Uterus (tissue), 2 donors: ENCODE results near the gene CLDN14.

ENCODE experiments used
- POLR2A ChIP-seq, 2 donors: fragments of 450-650 bp; IDR thresholded peaks; one replicate each; pipeline ENCODE4 v1.6.1; 2016; ENCODE audit warnings: antibody characterized with exemption in 2 of 2, mild to moderate bottlenecking in 1 of 2, moderate library complexity in 1 of 2
- TF ChIP-seq, protein P1 (sequence below), 4 experiments: fragments of 200-600 bp in 2 of 4; fragments of 450-650 bp in 2 of 4; sonication (generic) in 2 of 4; IDR thresholded peaks; one replicate each; pipeline ENCODE4 v1.5.1; 2016 to 2019; ENCODE audit warnings: antibody characterized with exemption in 4 of 4, mild to moderate bottlenecking in 2 of 4, moderate library complexity in 1 of 4

DNA sequence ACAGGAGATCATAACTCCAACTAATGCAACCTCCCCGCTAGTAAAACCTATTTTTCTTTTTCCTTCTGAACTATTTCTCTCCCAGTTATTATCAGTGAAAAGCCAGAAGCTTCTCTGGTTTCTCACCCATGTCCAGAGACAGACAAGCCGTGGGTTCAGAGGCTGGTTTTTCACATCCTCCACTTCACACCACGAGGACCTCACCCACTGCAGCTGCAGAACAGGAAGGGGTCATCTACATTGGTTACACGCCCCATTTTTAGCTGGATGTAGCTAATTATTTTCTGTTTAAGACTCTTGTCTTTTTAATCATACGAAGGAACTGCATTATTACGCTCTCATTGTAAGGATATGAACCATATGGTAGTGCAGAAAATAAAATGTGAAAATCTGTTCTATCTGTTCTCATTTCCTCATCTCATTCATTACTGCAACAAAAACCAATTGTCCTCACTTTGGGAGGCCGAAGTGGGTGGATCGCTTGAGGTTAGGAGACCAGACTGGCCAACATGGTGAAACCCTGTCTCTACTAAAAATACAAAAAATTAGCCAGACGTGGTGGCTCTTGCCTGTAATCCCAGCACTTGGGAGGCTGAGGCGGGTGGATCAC lies 39.1 kb upstream of the CLDN14 start:
- TF ChIP-seq, protein P1, sequence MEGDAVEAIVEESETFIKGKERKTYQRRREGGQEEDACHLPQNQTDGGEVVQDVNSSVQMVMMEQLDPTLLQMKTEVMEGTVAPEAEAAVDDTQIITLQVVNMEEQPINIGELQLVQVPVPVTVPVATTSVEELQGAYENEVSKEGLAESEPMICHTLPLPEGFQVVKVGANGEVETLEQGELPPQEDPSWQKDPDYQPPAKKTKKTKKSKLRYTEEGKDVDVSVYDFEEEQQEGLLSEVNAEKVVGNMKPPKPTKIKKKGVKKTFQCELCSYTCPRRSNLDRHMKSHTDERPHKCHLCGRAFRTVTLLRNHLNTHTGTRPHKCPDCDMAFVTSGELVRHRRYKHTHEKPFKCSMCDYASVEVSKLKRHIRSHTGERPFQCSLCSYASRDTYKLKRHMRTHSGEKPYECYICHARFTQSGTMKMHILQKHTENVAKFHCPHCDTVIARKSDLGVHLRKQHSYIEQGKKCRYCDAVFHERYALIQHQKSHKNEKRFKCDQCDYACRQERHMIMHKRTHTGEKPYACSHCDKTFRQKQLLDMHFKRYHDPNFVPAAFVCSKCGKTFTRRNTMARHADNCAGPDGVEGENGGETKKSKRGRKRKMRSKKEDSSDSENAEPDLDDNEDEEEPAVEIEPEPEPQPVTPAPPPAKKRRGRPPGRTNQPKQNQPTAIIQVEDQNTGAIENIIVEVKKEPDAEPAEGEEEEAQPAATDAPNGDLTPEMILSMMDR (IDR thresholded peaks at IDR 0.05): no peak
- no peak for TF ChIP-seq POLR2A (IDR thresholded peaks at IDR 0.05)
